GM23338 (cell line): ENCODE measurements around the gene ANKS1B. TPM values are rescaled to one million over a fixed set of nuclear protein-coding genes. Genes with fewer than 3 reads are reported as not detected.

Source experiments
- ATAC-seq: fragments of 200-7000 bp; cut with Tn5 transposase; 3 replicates; pipeline ENCODE4 v1.9.1; 2020
- DNase-seq: peaks from one replicate; pipeline ENCODE4 v3.0.0-alpha.2; 2015; ENCODE audit warnings: low spot score
- H2AFZ ChIP-seq: fragments of 200-600 bp; sonication (generic); 2 replicates; pipeline ENCODE4 v1.8.0; 2016; ENCODE audit warnings: antibody characterized with exemption, mild to moderate bottlenecking, moderate library complexity
- H3F3A ChIP-seq: fragments of 200-600 bp; sonication (generic); replicated peaks from 2 replicates; pipeline ENCODE4 v1.8.0; 2017; ENCODE audit warnings: antibody characterized with exemption, mixed run types, low read depth
- H3K27ac ChIP-seq: fragments of 200-600 bp; sonication (generic); 2 replicates; pipeline ENCODE4 v1.6.1; 2016; ENCODE audit warnings: low read depth
- H3K27me3 ChIP-seq: fragments of 200-600 bp; sonication (generic); 2 replicates; pipeline ENCODE4 v1.8.0; 2016; ENCODE audit warnings: mild to moderate bottlenecking, mixed run types, moderate library complexity; ENCODE audit not compliant: insufficient read depth
- H3K36me3 ChIP-seq: fragments of 200-600 bp; sonication (generic); 2 replicates; pipeline ENCODE4 v1.8.0; 2016; ENCODE audit warnings: mild to moderate bottlenecking; ENCODE audit not compliant: insufficient read depth
- H3K4me1 ChIP-seq: fragments of 200-600 bp; sonication (generic); 2 replicates; pipeline ENCODE4 v1.8.0; 2016; ENCODE audit warnings: mild to moderate bottlenecking, moderate library complexity; ENCODE audit not compliant: insufficient read depth
- H3K4me2 ChIP-seq: fragments of 200-600 bp; sonication (generic); 2 replicates; pipeline ENCODE4 v1.7.1; 2017; ENCODE audit warnings: mixed run types
- H3K4me3 ChIP-seq: fragments of 200-600 bp; sonication (generic); 2 replicates; pipeline ENCODE4 v1.6.1; 2016; ENCODE audit warnings: mixed run types
- H3K79me2 ChIP-seq: fragments of 200-600 bp; sonication (generic); replicated peaks from 2 replicates; pipeline ENCODE4 v1.8.0; 2017; ENCODE audit warnings: mild to moderate bottlenecking; ENCODE audit not compliant: insufficient read depth
- H3K9me2 ChIP-seq: fragments of 200-600 bp; sonication (generic); 2 replicates; pipeline ENCODE4 v1.8.0; 2017; ENCODE audit not compliant: insufficient read depth
- H4K20me1 ChIP-seq: fragments of 200-600 bp; sonication (generic); replicated peaks from 2 replicates; pipeline ENCODE4 v1.8.0; 2017; ENCODE audit warnings: mild to moderate bottlenecking; ENCODE audit not compliant: insufficient read depth
- H3K27ac Mint-ChIP-seq: 2 replicates; pipeline ENCODE4 v1.8.0; 2020; ENCODE audit warnings: inconsistent platforms, mild to moderate bottlenecking, moderate library complexity, mixed read lengths
- H3K27me3 Mint-ChIP-seq: 3 replicates; pipeline ENCODE4 v1.8.0; 2022; ENCODE audit warnings: low read depth, mild to moderate bottlenecking, moderate library complexity, mixed read lengths, inconsistent platforms; ENCODE audit not compliant: insufficient read depth, poor library complexity
- H3K36me3 Mint-ChIP-seq: 3 replicates; pipeline ENCODE4 v1.8.0; 2021; ENCODE audit warnings: low read depth, mild to moderate bottlenecking, inconsistent platforms, moderate library complexity, mixed read lengths
- H3K4me1 Mint-ChIP-seq: 3 replicates; pipeline ENCODE4 v1.8.0; 2020; ENCODE audit warnings: mild to moderate bottlenecking, inconsistent platforms, mixed read lengths
- H3K4me3 Mint-ChIP-seq: 3 replicates; pipeline ENCODE4 v1.8.0; 2021; ENCODE audit warnings: moderate library complexity, mild to moderate bottlenecking, inconsistent platforms, mixed read lengths
- H3K9me3 Mint-ChIP-seq: 3 replicates; pipeline ENCODE4 v1.8.0; 2020; ENCODE audit warnings: moderate library complexity, mild to moderate bottlenecking, inconsistent platforms, mixed read lengths
- CREB1 ChIP-seq: fragments of 250-450 bp; sonication (Bioruptor Pico); IDR thresholded peaks from 2 replicates; pipeline ENCODE4 v1.5.0; 2020; ENCODE audit warnings: low read depth, mild to moderate bottlenecking, moderate library complexity
- CTCF ChIP-seq, 2 experiments: fragments of 200-600 bp in 1 of 2; sonication (generic) in 1 of 2; conservative IDR thresholded peaks; 2 replicates each; pipeline versions ENCODE4 v1.5.1 to v1.6.1; 2016 to 2017; ENCODE audit warnings: antibody characterized with exemption in 2 of 2, low read depth in 2 of 2, mild to moderate bottlenecking in 2 of 2, moderate library complexity in 1 of 2
- ETS1 ChIP-seq: IDR thresholded peaks from 2 replicates; pipeline ENCODE4 v1.6.1; 2016; ENCODE audit warnings: antibody characterized with exemption
- EZH2 ChIP-seq: fragments of 200-600 bp; sonication (generic); IDR thresholded peaks from one replicate; pipeline ENCODE4 v1.8.0; 2017; ENCODE audit warnings: antibody characterized with exemption, mild to moderate bottlenecking, low read depth; ENCODE audit not compliant: unreplicated experiment
- EZH2phosphoT487 ChIP-seq: fragments of 200-600 bp; sonication (generic); IDR thresholded peaks from one replicate; pipeline ENCODE4 v1.8.1; 2018; ENCODE audit warnings: antibody characterized with exemption; ENCODE audit not compliant: unreplicated experiment
- JUNB ChIP-seq: IDR thresholded peaks from one replicate; pipeline ENCODE4 v1.6.1; 2016; ENCODE audit warnings: antibody characterized with exemption; ENCODE audit not compliant: unreplicated experiment
- NANOG ChIP-seq: IDR thresholded peaks from 2 replicates; pipeline ENCODE4 v1.6.1; 2016; ENCODE audit warnings: antibody characterized with exemption, borderline replicate concordance
- POLR2AphosphoS5 ChIP-seq: IDR thresholded peaks from 2 replicates; pipeline ENCODE4 v1.6.1; 2016; ENCODE audit warnings: antibody characterized with exemption, low read depth
- REST ChIP-seq: IDR thresholded peaks from one replicate; pipeline ENCODE4 v1.6.1; 2018; ENCODE audit warnings: antibody characterized with exemption; ENCODE audit not compliant: unreplicated experiment
- STAT1 ChIP-seq: IDR thresholded peaks from one replicate; pipeline ENCODE4 v1.6.1; 2016; ENCODE audit warnings: antibody characterized with exemption; ENCODE audit not compliant: unreplicated experiment
- ZNF114 ChIP-seq: fragments of 250-450 bp; sonication (Bioruptor Pico); IDR thresholded peaks from 2 replicates; pipeline ENCODE4 v1.5.0; 2020; ENCODE audit warnings: mild to moderate bottlenecking, moderate library complexity
- ZNF331 ChIP-seq: fragments of 250-450 bp; sonication (Bioruptor Pico); IDR thresholded peaks from 2 replicates; pipeline ENCODE4 v1.5.0; 2020; ENCODE audit warnings: low read depth, mild to moderate bottlenecking, moderate library complexity
- ZNF462 ChIP-seq: fragments of 250-450 bp; sonication (Bioruptor Pico); IDR thresholded peaks from 2 replicates; pipeline ENCODE4 v1.5.0; 2020; ENCODE audit warnings: mild to moderate bottlenecking, moderate library complexity
- polyA plus RNA-seq: library from polyadenylated mRNA; unstranded; fragments of >200 nt; fragmentation: Nextera tagmentation; extraction: Ambion mirVana; gene quantifications from 2 replicates; pipeline ENCODE4 v1.2.1, GENCODE V29; 2016
- total RNA-seq: library from RNA; depleted of rRNA; stranded (reverse); fragments of >200 nt; shearing (Covaris generic); gene quantifications from 2 replicates; pipeline ENCODE4 v1.2.3, GENCODE V29; 2014

ANKS1B gene
- total and polyA plus RNA-seq, 2 experiments from 2014 or later: 4.3 to 5.8 TPM

GRCh38 chr12:99387661-99388060 lies 597.1 kb downstream of the ANKS1B start:
- H3K4me3 Mint-ChIP-seq: no peak overlapping the region
- H3K4me1 Mint-ChIP-seq: peaks cover 6% of the 10 kb centered on the region
- no peaks in the 10 kb centered on the region for H3K36me3 ChIP-seq
- no peaks in the 10 kb centered on the region for H4K20me1 ChIP-seq
- H3F3A ChIP-seq: no peaks in the 10 kb centered on the region
- peaks cover 7% of the 10 kb centered on the region for H3K4me1 ChIP-seq
- peaks cover 3% of the 10 kb centered on the region for H3K27me3 Mint-ChIP-seq
- ATAC-seq (no peak), DNase-seq (no peak)
- no peaks in the 10 kb centered on the region for H3K36me3 Mint-ChIP-seq
- no peak overlapping the region for H3K27ac Mint-ChIP-seq
- no peaks in the 10 kb centered on the region for H3K9me3 Mint-ChIP-seq
- H3K4me2 ChIP-seq: no peak overlapping the region
- H3K4me3 ChIP-seq: no peak overlapping the region
- no peaks in the 10 kb centered on the region for H3K9me2 ChIP-seq
- no peaks in the 10 kb centered on the region for H3K27me3 ChIP-seq
- no peak overlapping the region for H2AFZ ChIP-seq
- TF ChIP-seq ZNF114 (CRISPR knock-in tag): no peak
- TF ChIP-seq ETS1: no peak
- TF ChIP-seq STAT1: no peak
- TF ChIP-seq EZH2phosphoT487: no peak
- TF ChIP-seq JUNB: no peak
- TF ChIP-seq ZNF331 (CRISPR knock-in tag): no peak
- TF ChIP-seq CTCF (conservative IDR thresholded peaks at IDR 0.05; ENCODE audit: low read depth in 2 of 2): no peak
- no peak for TF ChIP-seq ZNF462 (CRISPR knock-in tag)
- no peak for TF ChIP-seq NANOG
- TF ChIP-seq EZH2: no peak
- no peak for TF ChIP-seq POLR2AphosphoS5
- TF ChIP-seq REST: no peak
- TF ChIP-seq CREB1 (CRISPR knock-in tag): no peak
- no peak overlapping the region for H3K27ac ChIP-seq
- no peaks in the 10 kb centered on the region for H3K79me2 ChIP-seq
